GM12892 (cell line): Measurements from ENCODE around the gene CHST11.

Experiments used
- POLR2A ChIP-seq: IDR thresholded peaks from 2 replicates; pipeline ENCODE4 v1.6.1; 2011; ENCODE audit warnings: low read depth, low read length, control low read depth
- POLR2AphosphoS5 ChIP-seq: IDR thresholded peaks from 2 replicates; pipeline ENCODE4 v1.6.1; 2011; ENCODE audit warnings: low read depth, low read length, control low read depth
- TAF1 ChIP-seq: IDR thresholded peaks from 2 replicates; pipeline ENCODE4 v1.6.1; 2011; ENCODE audit warnings: low read depth, mild to moderate bottlenecking, control low read depth, low read length, borderline replicate concordance

GRCh38 chr12:104488374-104488773, 31.6 kb downstream of the CHST11 start:
- no peak; the same call in 1 of the 2 replicates for TF ChIP-seq POLR2AphosphoS5
- TF ChIP-seq POLR2A: no peak
- no peak for TF ChIP-seq TAF1
